Fibroblast of gingiva (primary cell): ENCODE measurements around the gene SMARCD1.

Experiments
- DNase-seq: peaks from one replicate; pipeline ENCODE4 v3.0.0-alpha.2; 2011; ENCODE audit warnings: low read depth

The SMARCD1 gene

GRCh38 chr12:50104417-50105366, 19.6 kb downstream of the SMARCD1 start:
- no peak for DNase-seq

GRCh38 chr12:50105913-50106450, 20.8 kb downstream of the SMARCD1 start:
- DNase-seq = no peak

GRCh38 chr12:50106907-50107306, 21.8 kb downstream of the SMARCD1 start:
- DNase-seq = no peak

- DNase-seq = no peak
Observed at GRCh38 chr12:50107416-50108268, 22.5 kb downstream of the SMARCD1 start.

- DNase-seq = no peak
Observed at GRCh38 chr12:50109319-50109718, 24.2 kb downstream of the SMARCD1 start.

- DNase-seq = peak; percentile 43
Observed at GRCh38 chr12:50110127-50110761, 25.1 kb downstream of the SMARCD1 start.

- DNase-seq = peak; percentile 78
Observed at GRCh38 chr12:50110762-50111351, 25.7 kb downstream of the SMARCD1 start.

- no peak for DNase-seq
Observed at GRCh38 chr12:50111395-50111692, 26.2 kb downstream of the SMARCD1 start.

GRCh38 chr12:50111693-50112455, 26.7 kb downstream of the SMARCD1 start, which contains the start of gene COX14:
TSS of gene COX14 (plus strand) at chr12:50112236. CDS start at chr12:50120044, 7,808 bp downstream.
- DNase-seq = peak; percentile 99

- DNase-seq = peak; percentile 34
Observed at GRCh38 chr12:50112456-50113218, 27.5 kb downstream of the SMARCD1 start.

GRCh38 chr12:50117057-50117622, 32.0 kb downstream of the SMARCD1 start:
- DNase-seq = no peak

- DNase-seq = no peak
Observed at GRCh38 chr12:50119387-50119786, 34.2 kb downstream of the SMARCD1 start.

GRCh38 chr12:50120521-50120920, 35.4 kb downstream of the SMARCD1 start:
- no peak for DNase-seq

GRCh38 chr12:50120953-50121352, 35.8 kb downstream of the SMARCD1 start:
- DNase-seq = no peak

- no peak for DNase-seq
Observed at GRCh38 chr12:50121641-50122040, 36.5 kb downstream of the SMARCD1 start.

- no peak for DNase-seq
Observed at GRCh38 chr12:50123203-50123602, 38.1 kb downstream of the SMARCD1 start.

- DNase-seq = no peak
Observed at GRCh38 chr12:50127546-50127945, 42.4 kb downstream of the SMARCD1 start.

GRCh38 chr12:50129290-50129689, 44.1 kb downstream of the SMARCD1 start:
- no peak for DNase-seq

GRCh38 chr12:50132505-50133135, 47.5 kb downstream of the SMARCD1 start:
- DNase-seq = peak; percentile 34
